Measurements from ENCODE around the gene SGSM2. TPM values are rescaled to one million over a fixed set of nuclear protein-coding genes. Genes with fewer than 3 reads are reported as not detected.
A peak's percentile ranks its signal among the peaks of the same experiment; 100 is the strongest.

The SGSM2 gene
- total and polyA plus RNA-seq, 2 experiments from 2014 or later: 13.7 to 52.4 TPM

DNA sequence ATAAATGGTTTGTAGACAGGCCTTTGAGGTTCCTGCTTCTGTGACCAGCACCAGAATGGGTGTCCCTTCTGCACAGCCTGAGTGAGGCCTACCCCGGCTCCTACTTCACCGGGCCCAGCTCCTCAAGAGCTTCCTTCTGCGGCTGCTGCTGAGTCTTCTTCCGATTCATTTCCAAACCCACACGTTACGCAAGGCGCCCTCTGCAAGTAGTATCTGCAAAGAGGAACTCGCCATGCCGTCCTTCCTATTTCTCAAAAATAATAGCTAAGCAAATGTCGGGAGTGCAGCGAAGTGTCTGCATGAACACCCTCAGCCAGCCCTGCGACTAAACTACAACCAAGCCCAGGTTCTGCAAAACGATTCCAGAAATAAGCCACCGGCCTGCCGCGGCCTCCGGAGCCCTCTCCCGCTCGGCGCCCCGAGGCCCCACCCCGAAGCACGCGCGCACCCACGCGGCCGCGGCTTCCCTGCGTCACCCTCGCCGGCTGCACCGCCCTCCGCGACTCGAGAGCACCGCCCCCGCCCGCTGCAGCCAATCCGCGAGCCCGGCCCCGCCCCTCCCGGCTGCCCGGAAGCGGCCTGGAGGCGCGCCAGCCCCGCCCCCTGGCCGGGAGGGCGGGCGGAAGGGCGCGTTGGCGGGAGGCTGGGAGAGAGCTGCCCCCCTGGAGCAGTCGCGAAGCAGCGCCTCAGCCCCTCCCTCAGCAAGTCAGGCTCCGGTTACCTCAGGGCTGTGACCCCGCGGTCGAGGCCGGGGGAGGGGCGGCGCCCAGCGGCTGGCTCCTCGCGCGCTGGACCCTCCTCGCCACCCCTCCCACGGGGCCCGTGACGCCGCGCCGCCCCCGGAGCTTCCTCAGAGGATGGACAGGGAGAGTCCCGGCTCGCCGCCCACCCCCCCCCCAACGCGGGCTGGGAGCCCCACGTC, 55.2 kb downstream of the SGSM2 start:
- H3K9me3 Mint-ChIP-seq: peaks cover 3% of the 10 kb centered on the region; the same call in 1 of the 3 replicates
- ATAC-seq (peak; percentile 50), DNase-seq (ENCODE audit: low spot score) (peak; percentile 96)
- Histone ChIP-seq H4K20me1 (replicated peaks; ENCODE audit: insufficient read depth) (no peaks in the 10 kb centered on the region; the same call in 1 of the 2 replicates), H3K79me2 (replicated peaks; ENCODE audit: insufficient read depth) (peaks cover 41% of the 10 kb centered on the region), H3K9me2 (ENCODE audit: insufficient read depth) (no peaks in the 10 kb centered on the region), H3K27me3 (ENCODE audit: insufficient read depth) (no peaks in the 10 kb centered on the region), H3F3A (replicated peaks; ENCODE audit: low read depth) (peaks cover 10% of the 10 kb centered on the region), H3K4me3 (peak overlapping the region; percentile 85), H2AFZ (0 out of 2 replicates have a peak overlapping the region, but pooled peaks have one; percentile 63), H3K4me2 (peak overlapping the region; percentile 96), H3K36me3 (ENCODE audit: insufficient read depth) (no peaks in the 10 kb centered on the region), H3K4me1 (ENCODE audit: insufficient read depth) (peaks cover 20% of the 10 kb centered on the region), H3K27ac (ENCODE audit: low read depth) (peak overlapping the region; percentile 69; the same call in 1 of the 2 replicates)
- TF ChIP-seq POLR2AphosphoS5 (IDR thresholded peaks at IDR 0.05; ENCODE audit: low read depth): peak; percentile 19; the same call in 1 of the 2 replicates
- TF ChIP-seq CREB1 (CRISPR knock-in tag; IDR thresholded peaks at IDR 0.05; ENCODE audit: low read depth): no peak; the same call in 1 of the 2 replicates
- peak overlapping the region; percentile 87 for H3K27ac Mint-ChIP-seq
- peaks cover 15% of the 10 kb centered on the region; the same call in 2 of the 3 replicates for H3K36me3 Mint-ChIP-seq (ENCODE audit: low read depth)
- peak overlapping the region; percentile 84 for H3K4me3 Mint-ChIP-seq
- peaks cover 32% of the 10 kb centered on the region for H3K27me3 Mint-ChIP-seq (ENCODE audit: insufficient read depth, low read depth, poor library complexity)
- peaks cover 55% of the 10 kb centered on the region for H3K4me1 Mint-ChIP-seq

DNA sequence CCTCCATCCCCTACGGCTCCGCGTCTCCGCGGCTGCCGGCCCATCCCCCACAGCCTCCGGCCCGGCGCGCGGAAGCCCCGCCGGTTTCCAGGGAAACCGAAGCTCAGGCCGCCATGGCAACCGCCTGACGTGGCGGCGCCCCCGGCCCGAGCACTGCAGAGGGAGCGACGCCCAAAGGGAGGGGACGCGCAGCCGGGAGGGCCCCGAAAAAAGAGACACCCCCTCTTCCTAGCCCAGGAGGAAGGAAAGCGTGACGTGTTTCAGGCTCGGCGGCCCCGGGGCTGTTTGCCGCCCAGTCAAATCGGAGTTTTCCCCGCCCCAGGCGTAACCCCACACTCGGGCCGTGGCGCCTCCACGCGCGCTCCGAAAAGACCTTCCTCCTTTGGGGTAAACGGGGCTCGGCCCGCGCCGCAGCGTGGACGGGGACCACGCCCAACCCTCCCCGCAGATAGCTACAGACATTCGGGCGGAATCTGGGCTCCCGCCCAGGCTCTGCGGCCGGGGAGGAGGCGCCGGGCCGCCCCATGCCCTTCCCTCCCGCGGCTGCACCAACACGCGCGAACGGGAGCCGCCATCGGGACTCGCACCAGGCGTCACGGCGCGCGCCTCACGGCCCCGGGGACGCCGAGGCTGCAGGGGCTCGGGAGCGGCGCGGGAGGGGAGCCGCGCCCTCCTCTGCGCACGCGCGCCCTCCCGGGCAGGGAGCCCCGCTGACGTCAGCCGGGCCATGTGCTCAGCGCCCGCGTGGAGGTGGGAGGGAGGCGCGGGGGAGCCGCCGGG, 56.1 kb downstream of the SGSM2 start:
- H3K27ac ChIP-seq (ENCODE audit: low read depth): peak overlapping the region; percentile 86
- peak overlapping the region; percentile 96 for H3K4me2 ChIP-seq
- peaks cover 13% of the 10 kb centered on the region for H3F3A ChIP-seq (replicated peaks; ENCODE audit: low read depth)
- peak; percentile 84 for DNase-seq (ENCODE audit: low spot score)
- peak overlapping the region; percentile 85 for H3K4me3 ChIP-seq
- peaks cover 61% of the 10 kb centered on the region for H3K4me1 Mint-ChIP-seq
- peaks cover 37% of the 10 kb centered on the region for H3K27me3 Mint-ChIP-seq (ENCODE audit: insufficient read depth, low read depth, poor library complexity)
- H3K4me1 ChIP-seq (ENCODE audit: insufficient read depth): peaks cover 29% of the 10 kb centered on the region
- H3K9me2 ChIP-seq (ENCODE audit: insufficient read depth): no peaks in the 10 kb centered on the region
- H4K20me1 ChIP-seq (replicated peaks; ENCODE audit: insufficient read depth): no peaks in the 10 kb centered on the region; the same call in 1 of the 2 replicates
- H2AFZ ChIP-seq: peak overlapping the region; percentile 56; the same call in 1 of the 2 replicates
- peaks cover 3% of the 10 kb centered on the region; the same call in 1 of the 3 replicates for H3K9me3 Mint-ChIP-seq
- H3K36me3 Mint-ChIP-seq (ENCODE audit: low read depth): peaks cover 11% of the 10 kb centered on the region; the same call in 1 of the 3 replicates
- TF ChIP-seq POLR2AphosphoS5 (IDR thresholded peaks at IDR 0.05; ENCODE audit: low read depth) (0 out of 2 replicates have a peak, but pooled peaks have one; percentile 4), CREB1 (CRISPR knock-in tag; IDR thresholded peaks at IDR 0.05; ENCODE audit: low read depth) (peak; percentile 79), EZH2phosphoT487 (IDR thresholded peaks at IDR 0.05; ENCODE audit: unreplicated experiment) (no peak)
- peaks cover 50% of the 10 kb centered on the region for H3K79me2 ChIP-seq (replicated peaks; ENCODE audit: insufficient read depth)
- no peaks in the 10 kb centered on the region for H3K36me3 ChIP-seq (ENCODE audit: insufficient read depth)
- ATAC-seq: peak; percentile 27
- H3K4me3 Mint-ChIP-seq: peak overlapping the region; percentile 72
- peak overlapping the region; percentile 87 for H3K27ac Mint-ChIP-seq
- no peaks in the 10 kb centered on the region for H3K27me3 ChIP-seq (ENCODE audit: insufficient read depth)

DNA sequence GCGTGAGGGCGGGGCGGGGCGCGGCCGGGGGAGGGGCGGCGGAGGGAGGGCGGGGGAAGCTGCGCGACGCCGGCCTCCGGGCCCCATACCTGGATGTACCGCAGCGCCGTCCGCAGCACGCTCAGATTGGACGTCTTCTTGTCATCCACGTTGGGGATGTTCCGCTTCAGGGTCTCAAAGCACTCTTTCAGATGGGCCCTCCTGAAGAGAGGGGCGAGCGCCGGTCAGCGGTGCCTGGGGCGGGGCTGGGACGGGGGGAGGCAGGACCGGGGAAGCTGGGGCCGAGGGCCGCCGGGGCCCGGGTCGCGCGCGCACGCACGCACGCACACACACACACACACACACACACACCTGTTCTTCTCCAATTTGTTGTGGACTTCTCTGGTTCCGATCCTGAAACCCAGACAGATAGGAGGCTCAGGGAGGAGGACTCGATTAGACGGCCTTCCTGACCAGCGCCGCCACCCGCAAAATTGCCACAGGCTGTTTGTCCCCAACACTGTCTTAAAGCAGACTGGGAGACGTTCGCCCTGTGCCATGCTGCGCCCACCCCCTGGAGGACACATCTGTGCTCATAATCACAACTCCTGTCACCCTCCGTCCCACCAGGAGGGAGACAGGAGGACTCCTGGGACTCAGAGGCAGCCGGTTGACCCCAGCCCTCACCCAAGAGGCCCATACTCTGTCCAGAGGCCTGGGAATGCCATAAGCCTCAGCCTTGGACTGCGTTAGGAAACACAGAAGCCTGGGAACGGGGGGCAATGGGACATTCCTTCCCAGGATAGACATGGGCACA, 56.9 kb downstream of the SGSM2 start:
- H3K36me3 ChIP-seq (ENCODE audit: insufficient read depth): no peaks in the 10 kb centered on the region
- H3K4me2 ChIP-seq: peak overlapping the region; percentile 78
- no peaks in the 10 kb centered on the region; the same call in 1 of the 2 replicates for H4K20me1 ChIP-seq (replicated peaks; ENCODE audit: insufficient read depth)
- no peaks in the 10 kb centered on the region for H3K27me3 ChIP-seq (ENCODE audit: insufficient read depth)
- peaks cover 52% of the 10 kb centered on the region for H3K79me2 ChIP-seq (replicated peaks; ENCODE audit: insufficient read depth)
- 0 out of 2 replicates have a peak overlapping the region, but pooled peaks have one; percentile 14 for H3K27ac ChIP-seq (ENCODE audit: low read depth)
- H3K27ac Mint-ChIP-seq: no peak overlapping the region
- ATAC-seq (peak; percentile 1; the same call in 1 of the 3 replicates), DNase-seq (ENCODE audit: low spot score) (peak; percentile 92)
- peaks cover 57% of the 10 kb centered on the region for H3K4me1 Mint-ChIP-seq
- peak overlapping the region; percentile 85 for H3K4me3 ChIP-seq
- no peaks in the 10 kb centered on the region for H3K9me2 ChIP-seq (ENCODE audit: insufficient read depth)
- H3F3A ChIP-seq (replicated peaks; ENCODE audit: low read depth): peaks cover 16% of the 10 kb centered on the region
- 0 out of 2 replicates have a peak overlapping the region, but pooled peaks have one; percentile 52 for H2AFZ ChIP-seq
- peaks cover 10% of the 10 kb centered on the region; the same call in 1 of the 3 replicates for H3K36me3 Mint-ChIP-seq (ENCODE audit: low read depth)
- peaks cover 32% of the 10 kb centered on the region for H3K27me3 Mint-ChIP-seq (ENCODE audit: insufficient read depth, low read depth, poor library complexity)
- peaks cover 3% of the 10 kb centered on the region; the same call in 1 of the 3 replicates for H3K9me3 Mint-ChIP-seq
- H3K4me1 ChIP-seq (ENCODE audit: insufficient read depth): peaks cover 32% of the 10 kb centered on the region
- peak overlapping the region; percentile 75 for H3K4me3 Mint-ChIP-seq
- TF ChIP-seq, protein P1, sequence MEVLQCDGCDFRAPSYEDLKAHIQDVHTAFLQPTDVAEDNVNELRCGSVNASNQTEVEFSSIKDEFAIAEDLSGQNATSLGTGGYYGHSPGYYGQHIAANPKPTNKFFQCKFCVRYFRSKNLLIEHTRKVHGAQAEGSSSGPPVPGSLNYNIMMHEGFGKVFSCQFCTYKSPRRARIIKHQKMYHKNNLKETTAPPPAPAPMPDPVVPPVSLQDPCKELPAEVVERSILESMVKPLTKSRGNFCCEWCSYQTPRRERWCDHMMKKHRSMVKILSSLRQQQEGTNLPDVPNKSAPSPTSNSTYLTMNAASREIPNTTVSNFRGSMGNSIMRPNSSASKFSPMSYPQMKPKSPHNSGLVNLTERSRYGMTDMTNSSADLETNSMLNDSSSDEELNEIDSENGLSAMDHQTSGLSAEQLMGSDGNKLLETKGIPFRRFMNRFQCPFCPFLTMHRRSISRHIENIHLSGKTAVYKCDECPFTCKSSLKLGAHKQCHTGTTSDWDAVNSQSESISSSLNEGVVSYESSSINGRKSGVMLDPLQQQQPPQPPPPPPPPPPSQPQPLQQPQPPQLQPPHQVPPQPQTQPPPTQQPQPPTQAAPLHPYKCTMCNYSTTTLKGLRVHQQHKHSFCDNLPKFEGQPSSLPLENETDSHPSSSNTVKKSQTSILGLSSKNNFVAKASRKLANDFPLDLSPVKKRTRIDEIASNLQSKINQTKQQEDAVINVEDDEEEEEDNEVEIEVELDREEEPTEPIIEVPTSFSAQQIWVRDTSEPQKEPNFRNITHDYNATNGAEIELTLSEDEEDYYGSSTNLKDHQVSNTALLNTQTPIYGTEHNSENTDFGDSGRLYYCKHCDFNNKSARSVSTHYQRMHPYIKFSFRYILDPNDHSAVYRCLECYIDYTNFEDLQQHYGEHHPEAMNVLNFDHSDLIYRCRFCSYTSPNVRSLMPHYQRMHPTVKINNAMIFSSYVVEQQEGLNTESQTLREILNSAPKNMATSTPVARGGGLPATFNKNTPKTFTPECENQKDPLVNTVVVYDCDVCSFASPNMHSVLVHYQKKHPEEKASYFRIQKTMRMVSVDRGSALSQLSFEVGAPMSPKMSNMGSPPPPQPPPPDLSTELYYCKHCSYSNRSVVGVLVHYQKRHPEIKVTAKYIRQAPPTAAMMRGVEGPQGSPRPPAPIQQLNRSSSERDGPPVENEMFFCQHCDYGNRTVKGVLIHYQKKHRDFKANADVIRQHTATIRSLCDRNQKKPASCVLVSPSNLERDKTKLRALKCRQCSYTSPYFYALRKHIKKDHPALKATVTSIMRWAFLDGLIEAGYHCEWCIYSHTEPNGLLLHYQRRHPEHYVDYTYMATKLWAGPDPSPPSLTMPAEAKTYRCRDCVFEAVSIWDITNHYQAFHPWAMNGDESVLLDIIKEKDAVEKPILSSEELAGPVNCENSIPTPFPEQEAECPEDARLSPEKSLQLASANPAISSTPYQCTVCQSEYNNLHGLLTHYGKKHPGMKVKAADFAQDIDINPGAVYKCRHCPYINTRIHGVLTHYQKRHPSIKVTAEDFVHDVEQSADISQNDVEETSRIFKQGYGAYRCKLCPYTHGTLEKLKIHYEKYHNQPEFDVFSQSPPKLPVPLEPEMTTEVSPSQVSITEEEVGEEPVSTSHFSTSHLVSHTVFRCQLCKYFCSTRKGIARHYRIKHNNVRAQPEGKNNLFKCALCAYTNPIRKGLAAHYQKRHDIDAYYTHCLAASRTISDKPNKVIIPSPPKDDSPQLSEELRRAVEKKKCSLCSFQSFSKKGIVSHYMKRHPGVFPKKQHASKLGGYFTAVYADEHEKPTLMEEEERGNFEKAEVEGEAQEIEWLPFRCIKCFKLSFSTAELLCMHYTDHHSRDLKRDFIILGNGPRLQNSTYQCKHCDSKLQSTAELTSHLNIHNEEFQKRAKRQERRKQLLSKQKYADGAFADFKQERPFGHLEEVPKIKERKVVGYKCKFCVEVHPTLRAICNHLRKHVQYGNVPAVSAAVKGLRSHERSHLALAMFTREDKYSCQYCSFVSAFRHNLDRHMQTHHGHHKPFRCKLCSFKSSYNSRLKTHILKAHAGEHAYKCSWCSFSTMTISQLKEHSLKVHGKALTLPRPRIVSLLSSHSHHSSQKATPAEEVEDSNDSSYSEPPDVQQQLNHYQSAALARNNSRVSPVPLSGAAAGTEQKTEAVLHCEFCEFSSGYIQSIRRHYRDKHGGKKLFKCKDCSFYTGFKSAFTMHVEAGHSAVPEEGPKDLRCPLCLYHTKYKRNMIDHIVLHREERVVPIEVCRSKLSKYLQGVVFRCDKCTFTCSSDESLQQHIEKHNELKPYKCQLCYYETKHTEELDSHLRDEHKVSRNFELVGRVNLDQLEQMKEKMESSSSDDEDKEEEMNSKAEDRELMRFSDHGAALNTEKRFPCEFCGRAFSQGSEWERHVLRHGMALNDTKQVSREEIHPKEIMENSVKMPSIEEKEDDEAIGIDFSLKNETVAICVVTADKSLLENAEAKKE (CRISPR knock-in tag; IDR thresholded peaks at IDR 0.05): no peak
